ENCODE measurements around the gene ZNF384.
"Not testable (repeated sequence)": the region's sequence is repeated elsewhere in the genome, so short reads cannot be mapped to it uniquely, and the experiment has no call there.

Gene ZNF384

GRCh38 chr12:6725350-6725749 lies 36.2 kb upstream of the ZNF384 start:
- no peak for DNase-seq (ENCODE audit: low read depth)
- no peak overlapping the region for H3K4me3 ChIP-seq (ENCODE audit: control insufficient read depth, low read depth, low read length)
- TF ChIP-seq, protein P1, sequence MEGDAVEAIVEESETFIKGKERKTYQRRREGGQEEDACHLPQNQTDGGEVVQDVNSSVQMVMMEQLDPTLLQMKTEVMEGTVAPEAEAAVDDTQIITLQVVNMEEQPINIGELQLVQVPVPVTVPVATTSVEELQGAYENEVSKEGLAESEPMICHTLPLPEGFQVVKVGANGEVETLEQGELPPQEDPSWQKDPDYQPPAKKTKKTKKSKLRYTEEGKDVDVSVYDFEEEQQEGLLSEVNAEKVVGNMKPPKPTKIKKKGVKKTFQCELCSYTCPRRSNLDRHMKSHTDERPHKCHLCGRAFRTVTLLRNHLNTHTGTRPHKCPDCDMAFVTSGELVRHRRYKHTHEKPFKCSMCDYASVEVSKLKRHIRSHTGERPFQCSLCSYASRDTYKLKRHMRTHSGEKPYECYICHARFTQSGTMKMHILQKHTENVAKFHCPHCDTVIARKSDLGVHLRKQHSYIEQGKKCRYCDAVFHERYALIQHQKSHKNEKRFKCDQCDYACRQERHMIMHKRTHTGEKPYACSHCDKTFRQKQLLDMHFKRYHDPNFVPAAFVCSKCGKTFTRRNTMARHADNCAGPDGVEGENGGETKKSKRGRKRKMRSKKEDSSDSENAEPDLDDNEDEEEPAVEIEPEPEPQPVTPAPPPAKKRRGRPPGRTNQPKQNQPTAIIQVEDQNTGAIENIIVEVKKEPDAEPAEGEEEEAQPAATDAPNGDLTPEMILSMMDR (IDR thresholded peaks at IDR 0.05; ENCODE audit: control insufficient read depth, insufficient read depth, low read depth, low read length, missing control alignments) = no peak

GRCh38 chr12:6724409-6724797 lies 35.2 kb upstream of the ZNF384 start:
- TF ChIP-seq, protein P1 (IDR thresholded peaks at IDR 0.05; ENCODE audit: control insufficient read depth, insufficient read depth, low read depth, low read length, missing control alignments) = no peak
- DNase-seq (ENCODE audit: low read depth) = no peak
- H3K4me3 ChIP-seq (ENCODE audit: control insufficient read depth, low read depth, low read length) = peak overlapping the region; percentile 73

DNA sequence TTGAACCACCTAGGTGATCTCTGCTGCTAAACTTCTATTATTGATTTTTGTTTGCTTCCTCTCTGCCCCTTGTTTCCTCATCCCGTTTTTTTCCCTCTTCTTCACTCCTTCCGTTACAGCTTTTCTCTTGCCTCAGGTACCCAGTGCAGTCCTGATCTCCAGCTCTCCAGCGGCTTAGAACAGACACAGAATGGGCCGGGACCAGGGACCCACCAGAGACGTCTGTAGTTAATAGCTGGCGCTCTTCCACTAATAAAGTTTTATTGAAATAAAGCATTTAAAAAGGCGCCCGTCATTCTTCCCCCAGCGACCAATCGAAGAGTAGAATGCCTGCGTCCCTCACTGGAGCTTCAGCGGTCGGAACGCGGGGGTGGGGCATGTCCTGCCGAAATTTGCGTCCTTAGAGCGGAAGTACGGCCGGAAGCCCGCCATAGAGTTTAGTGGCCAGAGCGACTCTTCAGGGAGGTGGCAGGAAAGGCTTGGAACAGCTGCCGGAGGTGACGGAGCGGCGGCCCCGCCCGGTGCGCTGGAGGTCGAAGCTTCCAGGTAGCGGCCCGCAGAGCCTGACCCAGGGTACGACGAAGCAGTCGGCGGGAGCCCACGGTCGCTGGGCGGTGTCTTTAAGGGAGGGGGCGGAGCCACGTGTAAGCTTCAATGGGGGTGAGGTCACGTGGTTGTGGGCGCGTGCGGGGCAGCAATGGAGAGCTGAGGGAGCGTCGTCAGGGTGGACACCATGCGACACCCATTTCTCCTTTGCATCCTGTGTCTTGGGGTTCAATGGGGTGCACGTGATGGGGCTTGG lies 34.6 kb upstream of the ZNF384 start, which contains the start of gene COPS7A:
COPS7A (plus strand) TSS at position 440 of the 802 bp plus-strand sequence. CDS start 611 bp downstream, outside the sequence.
- DNase-seq (ENCODE audit: low read depth) = peak; percentile 89
- TF ChIP-seq, protein P1 (IDR thresholded peaks at IDR 0.05; ENCODE audit: control insufficient read depth, insufficient read depth, low read depth, low read length, missing control alignments) = no peak
- peak within 1 kb of the TSS; percentile 73 for H3K4me3 ChIP-seq (ENCODE audit: control insufficient read depth, low read depth, low read length)

- DNase-seq (ENCODE audit: low read depth) = no peak
- TF ChIP-seq, protein P1 (IDR thresholded peaks at IDR 0.05; ENCODE audit: control insufficient read depth, insufficient read depth, low read depth, low read length, missing control alignments) = no peak
- no peak overlapping the region for H3K4me3 ChIP-seq (ENCODE audit: control insufficient read depth, low read depth, low read length)
These were observed 33.7 kb upstream of the ZNF384 start for GRCh38 chr12:6722863-6723262.

DNA sequence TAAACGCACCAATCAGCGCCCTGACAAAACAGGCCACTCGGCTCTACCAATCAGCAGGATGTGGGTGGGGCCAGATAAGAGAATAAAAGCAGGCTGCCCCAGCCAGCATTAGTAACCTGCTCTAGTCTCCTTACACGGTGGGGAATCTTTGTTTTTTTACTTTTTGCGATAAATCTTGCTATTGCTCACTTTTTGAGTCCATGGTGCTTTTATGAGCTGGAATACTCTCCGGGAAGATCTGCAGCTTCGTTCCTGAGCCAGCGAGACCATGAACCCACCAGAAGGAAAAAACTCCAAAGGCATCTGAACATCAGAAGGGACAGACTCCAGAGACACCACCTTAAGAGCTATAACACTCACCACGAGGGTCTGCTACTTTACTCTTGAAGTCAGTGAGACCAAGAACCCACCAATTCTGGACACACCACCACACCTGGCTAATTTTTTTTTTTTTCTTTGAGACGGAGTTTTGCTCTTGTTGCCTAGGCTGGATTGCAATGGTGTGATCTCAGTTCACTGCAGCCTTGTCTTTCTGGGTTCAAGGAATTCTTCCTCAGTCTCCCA lies 27.8 kb upstream of the ZNF384 start:
- TF ChIP-seq, protein P1 (IDR thresholded peaks at IDR 0.05; ENCODE audit: control insufficient read depth, insufficient read depth, low read depth, low read length, missing control alignments) = no peak
- no peak overlapping the region for H3K4me3 ChIP-seq (ENCODE audit: control insufficient read depth, low read depth, low read length)
- DNase-seq (ENCODE audit: low read depth) = no peak

DNA sequence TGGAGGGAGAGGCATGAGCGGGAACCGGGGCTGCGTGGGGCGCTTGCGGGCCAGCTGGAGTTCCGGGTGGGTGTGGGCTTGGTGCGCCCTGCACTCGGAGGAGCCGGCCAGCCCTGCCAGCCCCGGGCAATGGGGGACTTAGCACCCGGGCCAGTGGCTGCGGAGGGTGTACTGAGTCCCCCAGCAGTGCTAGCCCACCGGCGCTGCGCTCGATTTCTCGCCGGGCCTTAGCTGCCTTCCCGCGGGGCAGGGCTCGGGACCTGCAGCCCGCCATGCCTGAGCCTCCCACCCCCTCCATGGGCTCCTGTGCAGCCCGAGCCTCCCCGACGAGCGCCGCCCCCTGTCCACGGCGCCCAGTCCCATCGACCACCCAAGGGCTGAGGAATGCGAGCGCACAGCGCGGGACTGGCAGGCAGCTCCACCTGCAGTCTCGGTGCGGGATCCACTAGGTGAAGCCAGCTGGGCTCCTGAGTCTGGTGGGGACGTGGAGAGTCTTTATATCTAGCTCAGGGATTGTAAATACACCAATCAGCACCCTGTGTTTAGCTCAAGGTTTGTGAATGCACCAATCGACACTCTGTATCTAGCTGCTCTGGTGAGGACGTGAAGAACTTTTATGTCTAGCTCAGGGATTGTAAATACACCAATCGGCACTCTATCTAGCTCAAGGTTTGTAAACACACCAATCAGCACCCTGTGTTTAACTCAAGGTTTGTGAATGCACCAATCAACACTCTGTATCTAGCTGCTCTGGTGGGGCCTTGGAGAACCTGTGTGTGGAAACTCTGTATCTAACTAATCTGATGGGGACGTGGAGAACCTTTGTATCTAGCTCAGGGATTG lies 27.1 kb upstream of the ZNF384 start:
- not testable (repeated sequence) for DNase-seq (ENCODE audit: low read depth); H3K4me3 ChIP-seq (ENCODE audit: control insufficient read depth, low read depth, low read length)

Measured in AG09309 (cell line).